ENCODE data around the gene SGMS1.

Gene SGMS1

GRCh38 chr10:50556237-50557120 lies 67.3 kb downstream of the SGMS1 start:
- no peak for DNase-seq (ENCODE audit: low read depth)

GRCh38 chr10:50554995-50555568 lies 68.7 kb downstream of the SGMS1 start:
- no peak overlapping the region for H3K4me3 ChIP-seq (ENCODE audit: low read length)
- TF ChIP-seq CTCF (IDR thresholded peaks at IDR 0.05; ENCODE audit: insufficient read depth, low read depth, low read length, missing control alignments) = no peak
- DNase-seq (ENCODE audit: low read depth) = no peak

More at GRCh38 chr10:50556237-50557120, 67.3 kb downstream of the SGMS1 start:
- H3K4me3 ChIP-seq (ENCODE audit: low read length) = no peak overlapping the region
- TF ChIP-seq CTCF (IDR thresholded peaks at IDR 0.05; ENCODE audit: insufficient read depth, low read depth, low read length, missing control alignments) = no peak

GRCh38 chr10:50554376-50554994 lies 69.3 kb downstream of the SGMS1 start:
- TF ChIP-seq CTCF (IDR thresholded peaks at IDR 0.05; ENCODE audit: insufficient read depth, low read depth, low read length, missing control alignments) = no peak

GRCh38 chr10:50552771-50553535 lies 70.8 kb downstream of the SGMS1 start:
- DNase-seq (ENCODE audit: low read depth) = peak; percentile 54
- no peak overlapping the region for H3K4me3 ChIP-seq (ENCODE audit: low read length)
- peak; percentile 39 for TF ChIP-seq CTCF (IDR thresholded peaks at IDR 0.05; ENCODE audit: insufficient read depth, low read depth, low read length, missing control alignments)

More at GRCh38 chr10:50554376-50554994, 69.3 kb downstream of the SGMS1 start:
- no peak for DNase-seq (ENCODE audit: low read depth)
- H3K4me3 ChIP-seq (ENCODE audit: low read length) = no peak overlapping the region

GRCh38 chr10:50552308-50552707 lies 71.4 kb downstream of the SGMS1 start:
- DNase-seq (ENCODE audit: low read depth) = no peak
- TF ChIP-seq CTCF (IDR thresholded peaks at IDR 0.05; ENCODE audit: insufficient read depth, low read depth, low read length, missing control alignments) = no peak
- H3K4me3 ChIP-seq (ENCODE audit: low read length) = no peak overlapping the region

- no peak overlapping the region for H3K4me3 ChIP-seq (ENCODE audit: low read length)
- no peak for DNase-seq (ENCODE audit: low read depth)
- TF ChIP-seq CTCF (IDR thresholded peaks at IDR 0.05; ENCODE audit: insufficient read depth, low read depth, low read length, missing control alignments) = no peak
Measured at GRCh38 chr10:50551894-50552293, 71.9 kb downstream of the SGMS1 start.

Data from epithelial cell of esophagus (primary cell).